SK-N-MC (cell line): ENCODE results near the gene MGMT.

Source experiments
- EZH2 ChIP-seq: fragments of 200-600 bp; sonication (generic); IDR thresholded peaks from one replicate; pipeline ENCODE4 v1.6.1; 2017; ENCODE audit warnings: antibody characterized with exemption
- FOXP2 ChIP-seq: optimal IDR thresholded peaks from 2 replicates; pipeline ENCODE3; 2011; ENCODE audit warnings: mild to moderate bottlenecking, moderate library complexity; ENCODE audit not compliant: insufficient read depth; ENCODE audit errors: extremely low read length, control extremely low read depth
- POLR2AphosphoS5 ChIP-seq: IDR thresholded peaks from 2 replicates; pipeline ENCODE4 v1.6.1; 2012; ENCODE audit warnings: mild to moderate bottlenecking, low read depth, low read length, borderline replicate concordance

GRCh38 chr10:129778571-129778970, 311.5 kb downstream of the MGMT start:
- no peak for TF ChIP-seq POLR2AphosphoS5
- TF ChIP-seq EZH2, result no peak
- TF ChIP-seq FOXP2, result no peak
